ENCODE results near the gene TBC1D5.

- TF ChIP-seq POLR2AphosphoS5 (IDR thresholded peaks at IDR 0.05; ENCODE audit: low read depth, low read length) (no peak), SIN3A (IDR thresholded peaks at IDR 0.05; ENCODE audit: borderline replicate concordance, insufficient read depth, low read length) (no peak), REST (IDR thresholded peaks at IDR 0.05; ENCODE audit: insufficient read depth in 1 of 2, low read depth in 2 of 2, low read length in 2 of 2) (no peak), TAF1 (IDR thresholded peaks at IDR 0.05; ENCODE audit: borderline replicate concordance, insufficient read depth, low read length) (no peak)
These were observed 561.0 kb downstream of the TBC1D5 start for GRCh38 chr3:17181413-17181907.

Data from PFSK-1 (cell line).